Hepatocyte (in vitro differentiated cells): Measurements from ENCODE around the gene CCL20.

Source experiments
- CTCF ChIP-seq: fragments of 200-600 bp; sonication (generic); IDR thresholded peaks from 2 replicates; pipeline ENCODE4 v1.5.1; 2016; ENCODE audit warnings: antibody characterized with exemption, mild to moderate bottlenecking; ENCODE audit not compliant: poor library complexity
- EZH2 ChIP-seq: fragments of 200-600 bp; sonication (generic); IDR thresholded peaks from 2 replicates; pipeline ENCODE4 v1.6.1; 2016; ENCODE audit warnings: antibody characterized with exemption, mild to moderate bottlenecking, borderline replicate concordance
- EZH2phosphoT487 ChIP-seq: fragments of 200-600 bp; sonication (generic); IDR thresholded peaks from one replicate; pipeline ENCODE4 v1.6.1; 2018; ENCODE audit warnings: antibody characterized with exemption, mild to moderate bottlenecking, low read depth, moderate library complexity; ENCODE audit not compliant: unreplicated experiment, severe bottlenecking

- TF ChIP-seq CTCF = no peak
- no peak for TF ChIP-seq EZH2
- TF ChIP-seq EZH2phosphoT487 = no peak
Measured at GRCh38 chr2:227824711-227825110, 11.1 kb downstream of the CCL20 start.
